Upper lobe of left lung (tissue), 4 donors: ENCODE results near the gene TAS2R38.

Experiments used
- EP300 ChIP-seq, 4 donors: sonication (generic); formaldehyde crosslinking; IDR thresholded peaks; one replicate each; pipeline ENCODE4 v1.5.1; 2017; ENCODE audit warnings: antibody characterized with exemption in 4 of 4, control low read depth in 2 of 4
- POLR2A ChIP-seq, 4 donors: fragments of 450-650 bp; IDR thresholded peaks; one replicate each; pipeline ENCODE4 v1.5.1; 2016 to 2017; ENCODE audit warnings: antibody characterized with exemption in 4 of 4, mild to moderate bottlenecking in 2 of 4
- POLR2AphosphoS5 ChIP-seq, 2 donors: sonication (generic); formaldehyde crosslinking; IDR thresholded peaks; one replicate each; pipeline ENCODE4 v1.5.1; 2017; ENCODE audit warnings: antibody characterized with exemption in 2 of 2
- TF ChIP-seq, protein P1 (sequence below), 6 experiments: fragments of 450-650 bp in 4 of 6; fragments of 200-600 bp in 2 of 6; sonication (generic) in 2 of 6; IDR thresholded peaks; one replicate each; pipeline ENCODE4 v1.5.1; 2016 to 2019; ENCODE audit warnings: antibody characterized with exemption in 6 of 6

DNA sequence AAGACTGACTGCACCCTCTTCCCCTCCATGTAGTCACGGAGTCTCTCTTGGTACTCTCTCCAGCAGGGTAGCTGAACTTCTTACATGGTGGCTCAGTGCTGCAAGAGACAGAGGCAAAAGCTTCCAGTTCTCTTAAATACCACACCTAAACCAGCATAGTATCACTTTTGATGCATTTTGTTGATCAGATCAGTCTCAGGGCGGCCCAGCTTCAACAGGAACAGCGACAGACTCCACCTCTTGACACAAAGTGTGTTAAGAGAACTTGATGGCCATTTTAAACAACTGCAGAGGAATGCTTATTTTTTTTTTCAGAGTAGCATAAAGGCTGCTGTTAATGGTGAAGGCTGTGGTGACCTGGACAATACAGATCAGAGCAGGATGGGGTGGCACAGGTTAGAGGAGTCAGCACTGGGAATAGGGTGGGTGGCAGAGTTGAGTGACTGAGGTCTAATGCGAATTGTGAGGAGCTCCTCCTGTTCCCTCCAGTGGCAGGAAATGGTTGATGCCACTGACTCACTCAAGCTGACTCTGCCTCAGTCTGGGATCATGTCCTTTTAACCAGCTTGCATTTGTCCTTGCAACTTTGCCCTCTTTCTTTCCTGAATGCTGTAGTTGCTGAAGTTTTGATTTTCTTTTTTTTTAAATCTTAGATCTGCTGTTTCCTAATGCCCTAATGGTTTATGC is 39.4 kb upstream of the TAS2R38 start:
- TF ChIP-seq, protein P1, sequence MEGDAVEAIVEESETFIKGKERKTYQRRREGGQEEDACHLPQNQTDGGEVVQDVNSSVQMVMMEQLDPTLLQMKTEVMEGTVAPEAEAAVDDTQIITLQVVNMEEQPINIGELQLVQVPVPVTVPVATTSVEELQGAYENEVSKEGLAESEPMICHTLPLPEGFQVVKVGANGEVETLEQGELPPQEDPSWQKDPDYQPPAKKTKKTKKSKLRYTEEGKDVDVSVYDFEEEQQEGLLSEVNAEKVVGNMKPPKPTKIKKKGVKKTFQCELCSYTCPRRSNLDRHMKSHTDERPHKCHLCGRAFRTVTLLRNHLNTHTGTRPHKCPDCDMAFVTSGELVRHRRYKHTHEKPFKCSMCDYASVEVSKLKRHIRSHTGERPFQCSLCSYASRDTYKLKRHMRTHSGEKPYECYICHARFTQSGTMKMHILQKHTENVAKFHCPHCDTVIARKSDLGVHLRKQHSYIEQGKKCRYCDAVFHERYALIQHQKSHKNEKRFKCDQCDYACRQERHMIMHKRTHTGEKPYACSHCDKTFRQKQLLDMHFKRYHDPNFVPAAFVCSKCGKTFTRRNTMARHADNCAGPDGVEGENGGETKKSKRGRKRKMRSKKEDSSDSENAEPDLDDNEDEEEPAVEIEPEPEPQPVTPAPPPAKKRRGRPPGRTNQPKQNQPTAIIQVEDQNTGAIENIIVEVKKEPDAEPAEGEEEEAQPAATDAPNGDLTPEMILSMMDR (IDR thresholded peaks at IDR 0.05) = no peak
- TF ChIP-seq POLR2A (IDR thresholded peaks at IDR 0.05) (no peak), POLR2AphosphoS5 (IDR thresholded peaks at IDR 0.05) (no peak), EP300 (IDR thresholded peaks at IDR 0.05) (no peak)
